H9 (cell line): ENCODE data around the gene TGFBR2. TPM values are rescaled to one million over a fixed set of nuclear protein-coding genes. Genes with fewer than 3 reads are reported as not detected.
A peak's percentile ranks its signal among the peaks of the same experiment; 100 is the strongest.

Experiments
- DNase-seq: peaks from one replicate; pipeline ENCODE4 v3.0.0-alpha.2; 2017
- H2AFZ ChIP-seq: one replicate; pipeline ENCODE4 v1.6.1; 2013; ENCODE audit warnings: mild to moderate bottlenecking, low read length, control low read depth, moderate library complexity
- H2AK5ac ChIP-seq: 2 replicates; pipeline ENCODE4 v1.6.1; 2013; ENCODE audit warnings: low read length, control low read depth, mixed read lengths; ENCODE audit not compliant: insufficient read length
- H2BK120ac ChIP-seq: one replicate; pipeline ENCODE4 v1.6.1; 2013; ENCODE audit warnings: low read depth, mild to moderate bottlenecking, low read length, control low read depth, inconsistent platforms; ENCODE audit not compliant: poor library complexity, severe bottlenecking
- H2BK12ac ChIP-seq: 2 replicates; pipeline ENCODE4 v1.6.1; 2013; ENCODE audit warnings: low read length, control low read depth, mixed read lengths, low read depth; ENCODE audit not compliant: insufficient read length
- H2BK15ac ChIP-seq: 2 replicates; pipeline ENCODE4 v1.6.1; 2013; ENCODE audit warnings: low read depth, low read length, control low read depth
- H2BK20ac ChIP-seq: one replicate; pipeline ENCODE4 v1.6.1; 2013; ENCODE audit warnings: low read depth, mild to moderate bottlenecking, low read length, control low read depth, inconsistent platforms; ENCODE audit not compliant: poor library complexity, severe bottlenecking
- H2BK5ac ChIP-seq: 2 replicates; pipeline ENCODE4 v1.6.1; 2013; ENCODE audit warnings: low read length, control low read depth, mixed read lengths; ENCODE audit not compliant: insufficient read length
- H3K14ac ChIP-seq: 2 replicates; pipeline ENCODE4 v1.6.1; 2013; ENCODE audit warnings: low read length, control low read depth; ENCODE audit not compliant: insufficient read depth
- H3K18ac ChIP-seq: 2 replicates; pipeline ENCODE4 v1.6.1; 2013; ENCODE audit warnings: low read depth, mild to moderate bottlenecking, mixed read lengths, low read length, control low read depth; ENCODE audit not compliant: insufficient read length
- H3K23ac ChIP-seq: 2 replicates; pipeline ENCODE4 v1.6.1; 2013; ENCODE audit warnings: low read length, control low read depth, mixed read lengths, low read depth; ENCODE audit not compliant: insufficient read length
- H3K23me2 ChIP-seq: 2 replicates; pipeline ENCODE4 v1.6.1; 2013; ENCODE audit warnings: low read depth, mild to moderate bottlenecking, mixed read lengths, low read length, control low read depth; ENCODE audit not compliant: insufficient read length, poor library complexity, severe bottlenecking
- H3K27ac ChIP-seq: 2 replicates; pipeline ENCODE4 v1.5.1; 2013; ENCODE audit warnings: low read length, control low read depth, mixed read lengths, low read depth; ENCODE audit not compliant: insufficient read length
- H3K27me3 ChIP-seq: 2 replicates; pipeline ENCODE4 v1.6.1; 2013; ENCODE audit warnings: low read length, control low read depth, inconsistent platforms; ENCODE audit not compliant: insufficient read depth
- H3K4ac ChIP-seq: 2 replicates; pipeline ENCODE4 v1.6.1; 2013; ENCODE audit warnings: low read depth, mild to moderate bottlenecking, control low read depth, inconsistent platforms, low read length, moderate library complexity
- H3K4me1 ChIP-seq: 2 replicates; pipeline ENCODE4 v1.6.1; 2013; ENCODE audit warnings: low read length, control low read depth, inconsistent platforms; ENCODE audit not compliant: insufficient read depth
- H3K4me2 ChIP-seq: 2 replicates; pipeline ENCODE4 v1.6.1; 2013; ENCODE audit warnings: low read length, control low read depth, mixed read lengths; ENCODE audit not compliant: insufficient read length, insufficient read depth
- H3K56ac ChIP-seq: 2 replicates; pipeline ENCODE4 v1.6.1; 2013; ENCODE audit warnings: low read depth, mild to moderate bottlenecking, mixed read lengths, low read length, control low read depth; ENCODE audit not compliant: insufficient read length
- H3K79me1 ChIP-seq: 2 replicates; pipeline ENCODE4 v1.6.1; 2013; ENCODE audit warnings: low read depth, mild to moderate bottlenecking, moderate library complexity, low read length, control low read depth, inconsistent platforms; ENCODE audit not compliant: insufficient read depth, poor library complexity, severe bottlenecking
- H3K79me2 ChIP-seq: 2 replicates; pipeline ENCODE4 v1.6.1; 2013; ENCODE audit warnings: low read length, control low read depth, inconsistent platforms; ENCODE audit not compliant: insufficient read depth
- H3K9ac ChIP-seq: 2 replicates; pipeline ENCODE4 v1.6.1; 2013; ENCODE audit warnings: low read length, control low read depth, mixed read lengths; ENCODE audit not compliant: insufficient read length; ENCODE audit errors: extremely low read depth
- H3K9me3 ChIP-seq: one replicate; pipeline ENCODE4 v1.6.1; 2013; ENCODE audit warnings: low read depth, low read length, inconsistent platforms; ENCODE audit not compliant: control insufficient read depth
- H3T11ph ChIP-seq: one replicate; pipeline ENCODE4 v1.6.1; 2013; ENCODE audit warnings: mild to moderate bottlenecking, low read length, control low read depth, inconsistent platforms
- H4K20me1 ChIP-seq: one replicate; pipeline ENCODE4 v1.6.1; 2013; ENCODE audit not compliant: control insufficient read depth, insufficient read length, insufficient read depth
- H4K5ac ChIP-seq: 2 replicates; pipeline ENCODE4 v1.6.1; 2013; ENCODE audit warnings: low read depth, mild to moderate bottlenecking, mixed read lengths, low read length, control low read depth; ENCODE audit not compliant: insufficient read length
- H4K8ac ChIP-seq: replicated peaks from 2 replicates; pipeline ENCODE4 v1.6.1; 2013; ENCODE audit warnings: low read length, control low read depth, mixed read lengths, low read depth; ENCODE audit not compliant: insufficient read length
- H4K91ac ChIP-seq: 2 replicates; pipeline ENCODE4 v1.6.1; 2013; ENCODE audit warnings: low read depth, mild to moderate bottlenecking, moderate library complexity, mixed read lengths, low read length, control low read depth; ENCODE audit not compliant: insufficient read length
- H3K27ac Mint-ChIP-seq, 3 experiments: 2 replicates in 2 of 3; 3 replicates in 1 of 3; pipeline ENCODE4 v1.8.0; 2020 to 2021; ENCODE audit warnings: mixed read lengths in 3 of 3, mild to moderate bottlenecking in 1 of 3, moderate library complexity in 1 of 3
- H3K27me3 Mint-ChIP-seq: 2 replicates; pipeline ENCODE4 v1.8.0; 2021; ENCODE audit warnings: low read depth, mild to moderate bottlenecking, moderate library complexity, mixed read lengths
- H3K36me3 Mint-ChIP-seq, 3 experiments: 2 replicates in 2 of 3; 3 replicates in 1 of 3; pipeline ENCODE4 v1.8.0; 2020 to 2021; ENCODE audit warnings: low read depth in 3 of 3, mixed read lengths in 3 of 3; ENCODE audit not compliant: insufficient read depth in 1 of 3
- H3K4me1 Mint-ChIP-seq, 2 experiments: 2 replicates each; pipeline ENCODE4 v1.8.0; 2020; ENCODE audit warnings: mixed read lengths in 2 of 2
- H3K4me3 Mint-ChIP-seq, 2 experiments: 2 replicates in 1 of 2; 3 replicates in 1 of 2; pipeline ENCODE4 v1.8.0; 2020 to 2021; ENCODE audit warnings: mild to moderate bottlenecking in 2 of 2, mixed read lengths in 2 of 2, moderate library complexity in 1 of 2
- H3K9me3 Mint-ChIP-seq, 2 experiments: 2 replicates in 1 of 2; 3 replicates in 1 of 2; pipeline ENCODE4 v1.8.0; 2020; ENCODE audit warnings: mild to moderate bottlenecking in 2 of 2, mixed read lengths in 2 of 2, moderate library complexity in 1 of 2
- WGBS: extraction: QIAGEN DNeasy Blood & Tissue Kit; methylation state at CpG from one replicate; pipeline ENCODE4 v1.1.7; 2013; ENCODE audit warnings: missing lambda C conversion rate, low lambda C conversion rate, mixed read lengths; ENCODE audit not compliant: insufficient read length; ENCODE audit errors: extremely low coverage; 5-methylcytosine and 5-hydroxymethylcytosine counted together
- total RNA-seq: library from RNA; stranded (reverse); gene quantifications from 2 replicates; pipeline ENCODE4 v1.2.1, GENCODE V29; 2021
- TF ChIP-seq, protein P1 (sequence below): fragments of 200-600 bp; sonication (generic); conservative IDR thresholded peaks from 3 replicates; pipeline ENCODE4 v1.8.0; 2021; ENCODE audit warnings: antibody characterized with exemption, mild to moderate bottlenecking

Gene TGFBR2
- total RNA-seq, 1 experiment from 2014 or later = 10.6 TPM

DNA sequence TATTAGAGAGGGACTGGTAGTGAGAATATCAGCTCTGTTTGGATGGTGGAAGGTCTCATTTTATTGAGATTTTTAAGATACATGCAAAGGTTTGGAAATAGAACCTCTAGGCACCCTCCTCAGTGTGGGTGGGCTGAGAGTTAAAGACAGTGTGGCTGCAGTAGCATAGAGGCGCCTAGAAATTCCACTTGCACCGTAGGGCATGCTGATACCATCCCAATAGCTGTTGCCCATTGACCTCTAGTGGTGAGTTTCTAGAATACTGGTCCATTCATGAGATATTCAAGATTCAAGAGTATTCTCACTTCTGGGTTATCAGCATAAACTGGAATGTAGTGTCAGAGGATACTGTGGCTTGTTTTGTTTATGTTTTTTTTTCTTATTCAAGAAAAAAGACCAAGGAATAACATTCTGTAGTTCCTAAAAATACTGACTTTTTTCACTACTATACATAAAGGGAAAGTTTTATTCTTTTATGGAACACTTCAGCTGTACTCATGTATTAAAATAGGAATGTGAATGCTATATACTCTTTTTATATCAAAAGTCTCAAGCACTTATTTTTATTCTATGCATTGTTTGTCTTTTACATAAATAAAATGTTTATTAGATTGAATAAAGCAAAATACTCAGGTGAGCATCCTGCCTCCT, 87.2 kb downstream of the TGFBR2 start:
- H3K79me1 ChIP-seq = no peaks in the 10 kb centered on the region
- Mint-ChIP-seq H3K27ac (no peak overlapping the region), H3K36me3 (peaks cover 23 to 35% (median 24%) of the 10 kb centered on the region in 3 experiments; a peak in 6 of 7 replicates), H3K9me3 (no peaks in the 10 kb centered on the region), H3K27me3 (no peaks in the 10 kb centered on the region), H3K4me1 (peaks cover 27 to 39% of the 10 kb centered on the region in 2 experiments), H3K4me3 (no peak overlapping the region)
- H2BK15ac ChIP-seq = no peak overlapping the region
- H3K23ac ChIP-seq = no peak overlapping the region
- H4K5ac ChIP-seq = no peak overlapping the region
- H3K79me2 ChIP-seq = no peaks in the 10 kb centered on the region
- no peak overlapping the region for H2AK5ac ChIP-seq
- H3K18ac ChIP-seq = no peak overlapping the region
- H3K23me2 ChIP-seq = no peaks in the 10 kb centered on the region
- no peak overlapping the region for H4K91ac ChIP-seq
- TF ChIP-seq, protein P1, sequence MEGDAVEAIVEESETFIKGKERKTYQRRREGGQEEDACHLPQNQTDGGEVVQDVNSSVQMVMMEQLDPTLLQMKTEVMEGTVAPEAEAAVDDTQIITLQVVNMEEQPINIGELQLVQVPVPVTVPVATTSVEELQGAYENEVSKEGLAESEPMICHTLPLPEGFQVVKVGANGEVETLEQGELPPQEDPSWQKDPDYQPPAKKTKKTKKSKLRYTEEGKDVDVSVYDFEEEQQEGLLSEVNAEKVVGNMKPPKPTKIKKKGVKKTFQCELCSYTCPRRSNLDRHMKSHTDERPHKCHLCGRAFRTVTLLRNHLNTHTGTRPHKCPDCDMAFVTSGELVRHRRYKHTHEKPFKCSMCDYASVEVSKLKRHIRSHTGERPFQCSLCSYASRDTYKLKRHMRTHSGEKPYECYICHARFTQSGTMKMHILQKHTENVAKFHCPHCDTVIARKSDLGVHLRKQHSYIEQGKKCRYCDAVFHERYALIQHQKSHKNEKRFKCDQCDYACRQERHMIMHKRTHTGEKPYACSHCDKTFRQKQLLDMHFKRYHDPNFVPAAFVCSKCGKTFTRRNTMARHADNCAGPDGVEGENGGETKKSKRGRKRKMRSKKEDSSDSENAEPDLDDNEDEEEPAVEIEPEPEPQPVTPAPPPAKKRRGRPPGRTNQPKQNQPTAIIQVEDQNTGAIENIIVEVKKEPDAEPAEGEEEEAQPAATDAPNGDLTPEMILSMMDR = peak; percentile 90
- H3K4me2 ChIP-seq = no peak overlapping the region
- no peak overlapping the region for H3K4ac ChIP-seq
- peak; percentile 56 for DNase-seq
- H3K56ac ChIP-seq = no peak overlapping the region
- H2BK20ac ChIP-seq = no peak overlapping the region
- no peak overlapping the region for H3T11ph ChIP-seq
- no peak overlapping the region for H2AFZ ChIP-seq
- no peaks in the 10 kb centered on the region for H3K9me3 ChIP-seq
- H2BK120ac ChIP-seq = no peak overlapping the region
- no peak overlapping the region for H4K8ac ChIP-seq
- no peaks in the 10 kb centered on the region for H3K27me3 ChIP-seq
- H2BK5ac ChIP-seq = no peak overlapping the region
- WGBS = no CpG with 5 or more reads among the region's 2 CpGs
- no peak overlapping the region for H3K9ac ChIP-seq
- H3K4me1 ChIP-seq = peaks cover 6% of the 10 kb centered on the region; the same call in 1 of the 2 replicates
- no peaks in the 10 kb centered on the region for H4K20me1 ChIP-seq
- H2BK12ac ChIP-seq = no peak overlapping the region
- H3K14ac ChIP-seq = no peak overlapping the region
- no peak overlapping the region for H3K27ac ChIP-seq
